RWPE2 (cell line): Measurements from ENCODE around the gene TRIM14.

Experiments used
- ATAC-seq: fragments of 200-7000 bp; cut with Tn5 transposase; 3 replicates; pipeline ENCODE4 v1.9.1; 2021; ENCODE audit warnings: low read depth
- DNase-seq: peaks from one replicate; pipeline ENCODE4 v3.0.0-alpha.2; 2020; ENCODE audit warnings: low spot score
- H3K27ac ChIP-seq: fragments of 450-650 bp; 2 replicates; pipeline ENCODE4 v1.5.1; 2017; ENCODE audit warnings: mild to moderate bottlenecking; ENCODE audit not compliant: poor library complexity, severe bottlenecking
- H3K27me3 ChIP-seq: fragments of 250-450 bp; sonication (Bioruptor Pico); 2 replicates; pipeline ENCODE4 v1.5.1; 2021; ENCODE audit warnings: mild to moderate bottlenecking, moderate library complexity; ENCODE audit not compliant: insufficient read depth, poor library complexity, severe bottlenecking
- H3K36me3 ChIP-seq: fragments of 250-450 bp; sonication (Bioruptor Pico); 2 replicates; pipeline ENCODE4 v1.5.1; 2020; ENCODE audit warnings: low read depth, mild to moderate bottlenecking, moderate library complexity
- H3K4me1 ChIP-seq: fragments of 250-450 bp; sonication (Bioruptor Pico); 2 replicates; pipeline ENCODE4 v1.5.1; 2021; ENCODE audit warnings: mild to moderate bottlenecking, moderate library complexity; ENCODE audit not compliant: insufficient read depth, poor library complexity, severe bottlenecking
- H3K4me3 ChIP-seq: fragments of 250-450 bp; sonication (Bioruptor Pico); 2 replicates; pipeline ENCODE4 v1.5.1; 2021; ENCODE audit warnings: mild to moderate bottlenecking, moderate library complexity; ENCODE audit not compliant: severe bottlenecking
- H3K9me3 ChIP-seq: fragments of 250-450 bp; sonication (Bioruptor Pico); 2 replicates; pipeline ENCODE4 v1.5.1; 2021; ENCODE audit warnings: mild to moderate bottlenecking, moderate library complexity; ENCODE audit not compliant: severe bottlenecking
- CTCF ChIP-seq: fragments of 450-650 bp; IDR thresholded peaks from one replicate; pipeline ENCODE4 v1.5.1; 2017; ENCODE audit warnings: mild to moderate bottlenecking, moderate library complexity; ENCODE audit not compliant: poor library complexity, severe bottlenecking

TRIM14 gene

GRCh38 chr9:98118640-98119601, at the start of gene TRIM14:
TRIM14 (minus strand) TSS chr9:98119222; CDS start chr9:98119188, 34 bp downstream.
- Histone ChIP-seq H3K4me3 (peak within 1 kb of the TSS; percentile 60), H3K9me3 (no peaks in the 10 kb centered on the region), H3K4me1 (peaks cover 18% of the 10 kb centered on the region), H3K27ac (peak within 1 kb of the TSS; percentile 53), H3K36me3 (peaks cover 22% of the 10 kb centered on the region), H3K27me3 (no peaks in the 10 kb centered on the region)
- DNase-seq (peak; percentile 80), ATAC-seq (peak; percentile 82)
- peak; percentile 66 for TF ChIP-seq CTCF

GRCh38 chr9:98168153-98168780, 49.2 kb upstream of the TRIM14 start:
- DNase-seq (no peak), ATAC-seq (no peak)
- no peaks in the 10 kb centered on the region for H3K27me3 ChIP-seq
- no peaks in the 10 kb centered on the region; the same call in 1 of the 2 replicates for H3K36me3 ChIP-seq
- no peak for TF ChIP-seq CTCF
- H3K9me3 ChIP-seq = no peaks in the 10 kb centered on the region
- H3K4me3 ChIP-seq = no peak overlapping the region
- H3K27ac ChIP-seq = peak overlapping the region; percentile 84
- peaks cover 34% of the 10 kb centered on the region for H3K4me1 ChIP-seq

- no peak for DNase-seq
- H3K36me3 ChIP-seq = no peaks in the 10 kb centered on the region; the same call in 1 of the 2 replicates
- H3K4me1 ChIP-seq = peaks cover 42% of the 10 kb centered on the region
- no peak for ATAC-seq
- H3K9me3 ChIP-seq = no peaks in the 10 kb centered on the region
- H3K4me3 ChIP-seq = no peak overlapping the region
- TF ChIP-seq CTCF = no peak
- no peaks in the 10 kb centered on the region for H3K27me3 ChIP-seq
- no peak overlapping the region for H3K27ac ChIP-seq
These were observed 45.9 kb upstream of the TRIM14 start for GRCh38 chr9:98164912-98165311.

GRCh38 chr9:98162613-98163012, 43.6 kb upstream of the TRIM14 start:
- Histone ChIP-seq H3K9me3 (no peaks in the 10 kb centered on the region), H3K4me1 (peaks cover 21% of the 10 kb centered on the region), H3K36me3 (no peaks in the 10 kb centered on the region; the same call in 1 of the 2 replicates), H3K27me3 (no peaks in the 10 kb centered on the region), H3K27ac (peak overlapping the region; percentile 81), H3K4me3 (no peak overlapping the region)
- TF ChIP-seq CTCF = no peak
- ATAC-seq (peak; percentile 99), DNase-seq (peak; percentile 88)
